A549 (cell line): Measurements from ENCODE around the gene ICAM2. TPM values are rescaled to one million over a fixed set of nuclear protein-coding genes. Genes with fewer than 3 reads are reported as not detected.
A peak's percentile ranks its signal among the peaks of the same experiment; 100 is the strongest.

Experiments used
- ATAC-seq, 2 experiments: fragments of 200-7000 bp in 1 of 2; fragments of >200 bp in 1 of 2; cut with Nextera tagmentation in 1 of 2; cut with Tn5 transposase in 1 of 2; 3 replicates each; pipeline versions ENCODE4 v1.8.0 to v1.9.1; 2018 to 2020; ENCODE audit warnings: mild to moderate bottlenecking in 1 of 2, moderate library complexity in 1 of 2
- CTCF ChIA-PET: fragments of 300-600 bp; sonication (Branson Sonifier 250); formaldehyde crosslinking; extraction: SDS; loops from one replicate; lab custom pipeline; 2021; ENCODE audit warnings: antibody characterized with exemption, inconsistent platforms; lab: Yijun Ruan, JAX
- POLR2A ChIA-PET: fragments of 350-600 bp; formaldehyde crosslinking; extraction: SDS; loops from one replicate; lab custom pipeline; 2021; ENCODE audit warnings: antibody characterized with exemption, inconsistent platforms; lab: Yijun Ruan, JAX
- DNase-seq, 2 experiments: peaks; one replicate each; pipeline versions ENCODE4 v3.0.0 to v3.0.0-alpha.2; 2011 to 2016; ENCODE audit warnings: low read depth in 1 of 2, low spot score in 1 of 2
- FAIRE-seq: peaks from 2 replicates; lab custom pipeline; 2011; peaks lifted over from hg19 to GRCh38; lab: Jason Lieb, UNC
- H3K27ac ChIP-seq, 2 experiments: fragments of >200 bp; sonication (Bioruptor Twin); formaldehyde crosslinking; 3 replicates each; pipeline ENCODE4 v1.5.1; 2016 to 2017
- H3K4me1 ChIP-seq: fragments of >200 bp; sonication (Bioruptor Twin); formaldehyde crosslinking; 3 replicates; pipeline ENCODE4 v1.6.1; 2016
- H3K4me2 ChIP-seq: fragments of >200 bp; sonication (Bioruptor Twin); formaldehyde crosslinking; 3 replicates; pipeline ENCODE4 v1.6.1; 2016
- H3K4me3 ChIP-seq: fragments of >200 bp; sonication (Bioruptor Twin); formaldehyde crosslinking; 3 replicates; pipeline ENCODE4 v1.5.1; 2016
- H3K9me3 ChIP-seq: fragments of >200 bp; sonication (Bioruptor Twin); formaldehyde crosslinking; 3 replicates; pipeline ENCODE4 v1.6.1; 2016
- BHLHE40 ChIP-seq: IDR thresholded peaks from 2 replicates; pipeline ENCODE4 v1.6.1; 2012; ENCODE audit warnings: low read depth, low read length, inconsistent platforms
- FOSB ChIP-seq: fragments of 250-450 bp; sonication (Bioruptor Pico); IDR thresholded peaks from 2 replicates; pipeline ENCODE4 v1.5.0; 2020; ENCODE audit warnings: mild to moderate bottlenecking, moderate library complexity
- FOSL2 ChIP-seq, 2 experiments: fragments of 450-650 bp in 1 of 2; fragments of >200 bp in 1 of 2; sonication (Bioruptor Twin) in 1 of 2; formaldehyde crosslinking; IDR thresholded peaks; 2 replicates each; pipeline versions ENCODE4 v1.5.0 to v1.6.1; 2016 to 2020; ENCODE audit warnings: mild to moderate bottlenecking in 1 of 2, moderate library complexity in 1 of 2
- FOXS1 ChIP-seq: fragments of 250-450 bp; sonication (Bioruptor Pico); IDR thresholded peaks from 2 replicates; pipeline ENCODE4 v1.5.0; 2020; ENCODE audit warnings: mild to moderate bottlenecking, moderate library complexity
- HDAC2 ChIP-seq: fragments of 200-600 bp; sonication (generic); IDR thresholded peaks from 2 replicates; pipeline ENCODE4 v1.6.1; 2016
- HEYL ChIP-seq: fragments of 250-450 bp; sonication (Bioruptor Pico); IDR thresholded peaks from 2 replicates; pipeline ENCODE4 v1.8.0; 2021; ENCODE audit warnings: mild to moderate bottlenecking, moderate library complexity
- HOXB5 ChIP-seq: fragments of 250-450 bp; sonication (Bioruptor Pico); IDR thresholded peaks from 2 replicates; pipeline ENCODE4 v1.5.0; 2020; ENCODE audit warnings: mild to moderate bottlenecking, moderate library complexity
- JUN ChIP-seq, 2 experiments: fragments of >200 bp; sonication (Bioruptor Twin); formaldehyde crosslinking; IDR thresholded peaks; 2 replicates in 1 of 2; 3 replicates in 1 of 2; pipeline ENCODE4 v1.6.1; 2016 to 2017
- JUNB ChIP-seq: fragments of >200 bp; sonication (Bioruptor Twin); formaldehyde crosslinking; IDR thresholded peaks from 2 replicates; pipeline ENCODE4 v1.6.1; 2016
- MAFK ChIP-seq: fragments of 450-650 bp; IDR thresholded peaks from 2 replicates; pipeline ENCODE4 v1.6.1; 2014; ENCODE audit not compliant: partially characterized antibody
- MAZ ChIP-seq: fragments of 150-350 bp; IDR thresholded peaks from 2 replicates; pipeline ENCODE4 v1.6.1; 2014; ENCODE audit warnings: antibody characterized with exemption, low read depth, low read length, borderline replicate concordance
- NFE2L2 ChIP-seq: fragments of 150-350 bp; conservative IDR thresholded peaks from 2 replicates; pipeline ENCODE4 v1.6.1; 2014; ENCODE audit warnings: low read length
- NPAS2 ChIP-seq: fragments of 250-450 bp; sonication (Bioruptor Pico); IDR thresholded peaks from 2 replicates; pipeline ENCODE4 v1.8.0; 2022; ENCODE audit warnings: mild to moderate bottlenecking, moderate library complexity, borderline replicate concordance
- PBX3 ChIP-seq: IDR thresholded peaks from 2 replicates; pipeline ENCODE4 v1.6.1; 2012
- RARB ChIP-seq: fragments of 250-450 bp; sonication (Bioruptor Pico); IDR thresholded peaks from 2 replicates; pipeline ENCODE4 v1.8.0; 2021; ENCODE audit warnings: mild to moderate bottlenecking, moderate library complexity
- REST ChIP-seq: fragments of 200-600 bp; sonication (generic); IDR thresholded peaks from 2 replicates; pipeline ENCODE4 v1.6.1; 2016; ENCODE audit warnings: antibody characterized with exemption, mild to moderate bottlenecking, moderate library complexity
- SREBF2 ChIP-seq: fragments of 450-650 bp; IDR thresholded peaks from 2 replicates; pipeline ENCODE4 v1.6.1; 2014; ENCODE audit warnings: mild to moderate bottlenecking, moderate library complexity
- ZFP36 ChIP-seq: fragments of 450-650 bp; IDR thresholded peaks from 2 replicates; pipeline ENCODE4 v1.6.1; 2014; ENCODE audit warnings: borderline replicate concordance; ENCODE audit not compliant: partially characterized antibody
- WGBS: methylation state at CpG from one replicate; pipeline ENCODE4 v1.1.6; 2017; ENCODE audit errors: missing lambda C conversion rate; 5-methylcytosine and 5-hydroxymethylcytosine counted together
- polyA plus RNA-seq, 4 experiments: library from polyadenylated mRNA; depleted of rRNA in 3 of 4; stranded (reverse); fragments of >200 nt; fragmentation: RNase III in 1 of 4; extraction: RNeasy Plus Mini Kit Qiagen cat#74134 plus additional on column Dnase treatment in 1 of 4; gene quantifications; 2 replicates in 3 of 4; 3 replicates in 1 of 4; pipeline ENCODE4 v1.2.3, GENCODE V29; 2011 to 2017

ICAM2 gene
- polyA plus RNA-seq, 2 of the 4 experiments (the other 2 are of a cell fraction): not detected

GRCh38 chr17:63986821-63987220 lies 33.6 kb downstream of the ICAM2 start (continued):
- TF ChIP-seq REST: no peak
- TF ChIP-seq FOSL2 (IDR thresholded peaks at IDR 0.05): no peak
- TF ChIP-seq FOSL2 (CRISPR knock-in tag; IDR thresholded peaks at IDR 0.05): no peak
- no peak for TF ChIP-seq BHLHE40
- TF ChIP-seq JUNB: no peak

DNA sequence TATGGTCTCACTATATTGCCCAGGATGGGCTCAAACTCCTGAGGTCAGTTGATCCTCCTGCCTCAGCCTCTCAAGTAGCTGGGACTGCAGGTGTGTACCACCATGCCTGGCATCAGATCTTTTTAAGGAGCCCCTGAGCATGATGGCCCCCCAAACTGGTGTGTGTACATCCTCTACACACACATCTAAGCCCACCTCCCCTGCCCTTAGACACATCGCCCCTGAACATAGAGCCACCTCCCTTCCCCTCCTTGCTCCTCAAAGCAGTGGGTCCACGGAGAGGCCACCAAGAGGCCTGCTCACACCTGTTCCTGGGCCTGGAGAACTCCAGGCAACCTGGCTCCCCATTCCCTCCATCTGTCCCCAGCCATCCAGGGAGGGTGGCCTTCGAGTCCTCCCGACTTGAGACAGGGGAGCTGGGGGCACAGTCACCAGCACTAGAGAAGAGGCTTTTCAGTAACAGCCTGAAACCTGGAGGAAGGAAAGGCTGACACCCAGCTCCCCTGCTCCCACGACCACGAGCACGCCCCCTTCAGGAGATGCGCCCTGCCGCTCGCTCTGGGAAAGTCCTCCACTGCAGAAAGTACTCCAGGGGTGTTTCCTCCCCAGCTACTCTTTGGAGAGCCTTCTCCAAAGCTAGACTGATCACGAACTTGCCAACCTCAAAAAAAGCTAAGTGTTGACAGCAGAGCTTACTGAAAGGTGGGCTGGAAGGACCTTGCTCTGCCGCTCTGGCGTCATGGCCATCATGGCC lies 34.9 kb downstream of the ICAM2 start:
- Histone ChIP-seq H3K9me3 (peaks cover 15% of the 10 kb centered on the region), H3K4me2 (no peak overlapping the region), H3K27ac (no peak overlapping the region), H3K4me3 (no peak overlapping the region), H3K4me1 (peaks cover 6% of the 10 kb centered on the region; the same call in 1 of the 3 replicates)
- ATAC-seq: no peak
- WGBS: 75% methylated on average over 12 of the region's 13 CpGs
- no peak for TF ChIP-seq HDAC2
- no peak for TF ChIP-seq FOXS1 (CRISPR knock-in tag)
- no peak for TF ChIP-seq MAZ
- no peak for DNase-seq
- ChIA-PET CTCF (interaction anchor here (0.8 to 14.8 kb wide), 17 partner anchors 8 to 195 kb away, joined by 3 to 150 read pairs (median 4); partner anchors contain the start of gene GH1), POLR2A (no interaction called here)
- FAIRE-seq: no peak

DNA sequence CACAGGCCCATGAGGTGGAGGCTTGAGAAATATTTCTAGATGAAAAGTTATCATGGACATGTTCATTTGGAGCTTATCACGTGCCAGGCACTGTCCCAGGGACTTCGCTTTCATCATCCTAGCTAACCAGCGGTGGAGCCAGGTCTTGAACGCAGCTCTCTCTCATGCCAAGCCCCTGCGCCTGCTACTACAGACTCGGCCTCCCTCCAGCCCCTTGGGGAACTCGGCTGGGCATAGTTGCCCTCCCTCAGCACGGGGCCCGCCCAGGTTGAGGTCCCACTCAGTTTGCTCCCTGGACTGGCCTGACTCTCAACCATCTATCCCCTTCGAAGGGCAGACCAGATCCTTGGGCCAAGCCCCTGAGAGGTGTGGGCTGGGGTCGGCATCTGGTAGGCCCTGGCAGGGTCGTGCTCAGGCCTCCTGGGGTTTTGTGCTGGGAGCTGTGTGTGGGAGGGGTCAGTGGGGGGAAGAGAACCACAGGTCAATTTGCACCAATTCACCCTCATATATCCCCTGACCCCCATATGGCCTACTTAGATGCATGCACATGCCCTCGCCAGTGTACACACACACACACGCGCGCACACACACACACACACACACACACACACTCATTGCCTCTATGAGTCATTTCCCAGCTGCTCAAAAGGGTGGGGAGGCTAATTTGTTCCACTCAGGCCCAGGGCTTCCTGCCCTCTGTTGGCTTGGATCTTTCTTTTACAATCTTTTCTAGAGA lies 35.6 kb downstream of the ICAM2 start:
- CTCF ChIA-PET: interaction anchor here (0.5 to 14.8 kb wide), 19 partner anchors 10 to 204 kb away, joined by 3 to 150 read pairs (median 4); partner anchors contain the start of gene GH1
- no peak for ATAC-seq

DNA sequence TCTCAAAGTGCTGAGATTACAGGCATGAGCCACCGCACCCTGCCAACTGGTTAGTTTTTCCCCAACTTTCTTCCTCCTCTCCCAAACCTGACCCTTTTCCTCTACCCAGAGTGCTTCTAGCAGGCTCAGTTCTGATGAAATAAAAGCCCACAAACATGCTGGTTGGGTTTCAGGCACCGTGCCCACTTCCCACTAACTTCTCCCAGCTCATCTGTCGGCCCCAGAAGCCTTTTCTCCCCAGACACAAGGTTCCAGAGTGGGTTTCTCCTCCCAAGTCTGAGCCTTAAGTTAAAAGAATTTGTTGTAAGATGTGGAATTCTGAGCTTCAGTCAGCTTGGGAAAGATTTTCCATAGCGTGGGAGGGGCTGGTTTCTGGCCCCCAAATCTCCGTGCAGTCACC lies 36.2 kb downstream of the ICAM2 start:
- DNase-seq (no peak), ATAC-seq (no peak), FAIRE-seq (no peak)
- no peak overlapping the region for H3K4me2 ChIP-seq
- 68% methylated on average over 5 of the region's 5 CpGs for WGBS
- ChIA-PET POLR2A (no interaction called here), CTCF (interaction anchor here (0.5 to 14.8 kb wide), 11 partner anchors 11 to 205 kb away, joined by 3 to 150 read pairs (median 4); partner anchors contain the start of genes GH1 and SCN4A)
- peaks cover 6% of the 10 kb centered on the region; the same call in 1 of the 3 replicates for H3K4me1 ChIP-seq
- TF ChIP-seq NPAS2 (no peak), SREBF2 (no peak), RARB (CRISPR knock-in tag) (no peak), NFE2L2 (no peak), JUN (IDR thresholded peaks at IDR 0.05) (no peak), REST (no peak), FOSL2 (IDR thresholded peaks at IDR 0.05) (no peak), FOSL2 (CRISPR knock-in tag; IDR thresholded peaks at IDR 0.05) (no peak), BHLHE40 (no peak), HOXB5 (no peak), JUNB (no peak), PBX3 (no peak), HEYL (CRISPR knock-in tag) (no peak), ZFP36 (no peak), FOSB (no peak)
- peaks cover 15% of the 10 kb centered on the region for H3K9me3 ChIP-seq
- no peak overlapping the region for H3K4me3 ChIP-seq
- H3K27ac ChIP-seq: no peak overlapping the region

More for the DNA sequence above, 35.6 kb downstream of the ICAM2 start:
- DNase-seq: peak in 1 of 2 experiments; percentile 41
- no peak for TF ChIP-seq FOSL2 (IDR thresholded peaks at IDR 0.05)
- TF ChIP-seq FOSL2 (CRISPR knock-in tag; IDR thresholded peaks at IDR 0.05): peak; percentile 54
- no peak for TF ChIP-seq MAFK
- H3K4me1 ChIP-seq: peaks cover 6% of the 10 kb centered on the region; the same call in 1 of the 3 replicates
- no peak overlapping the region for H3K27ac ChIP-seq
- no peak for FAIRE-seq
- H3K9me3 ChIP-seq: peaks cover 15% of the 10 kb centered on the region
- POLR2A ChIA-PET: no interaction called here
- H3K4me2 ChIP-seq: no peak overlapping the region
- no peak overlapping the region for H3K4me3 ChIP-seq
- WGBS: 84% methylated on average over 16 of the region's 16 CpGs
